Activated T-helper 1 cell treated with Interleukin-2 at 50 U/mL for 16 hours (primary cell): ENCODE measurements around the gene ARFIP1.
"Not testable (repeated sequence)": the region's sequence is repeated elsewhere in the genome, so short reads cannot be mapped to it uniquely, and the experiment has no call there.

Source experiments
- DNase-seq: peaks from one replicate; pipeline ENCODE4 v3.0.0-alpha.2; 2020; ENCODE audit warnings: low read depth

The ARFIP1 gene

GRCh38 chr4:152785639-152786615 lies 6.2 kb downstream of the ARFIP1 start:
- DNase-seq, result no peak

- no peak for DNase-seq
Observed at GRCh38 chr4:152786627-152787026, 6.9 kb downstream of the ARFIP1 start.

- no peak for DNase-seq
Observed at GRCh38 chr4:152795891-152796290, 16.1 kb downstream of the ARFIP1 start.

GRCh38 chr4:152803541-152803940 lies 23.8 kb downstream of the ARFIP1 start:
- no peak for DNase-seq

- DNase-seq, result no peak
Observed at GRCh38 chr4:152805071-152805650, 25.4 kb downstream of the ARFIP1 start.

GRCh38 chr4:152805818-152806217 lies 26.1 kb downstream of the ARFIP1 start:
- DNase-seq, result no peak

GRCh38 chr4:152806501-152807125 lies 26.9 kb downstream of the ARFIP1 start:
- DNase-seq, result no peak

- no peak for DNase-seq
Observed at GRCh38 chr4:152807294-152807829, 27.6 kb downstream of the ARFIP1 start.

- DNase-seq, result no peak
Observed at GRCh38 chr4:152808670-152809069, 28.9 kb downstream of the ARFIP1 start.

- no peak for DNase-seq
Observed at GRCh38 chr4:152810715-152811287, 31.0 kb downstream of the ARFIP1 start.

- no peak for DNase-seq
Observed at GRCh38 chr4:152815078-152815477, 35.3 kb downstream of the ARFIP1 start.

GRCh38 chr4:152817331-152817730 lies 37.6 kb downstream of the ARFIP1 start:
- DNase-seq, result no peak

- no peak for DNase-seq
Observed at GRCh38 chr4:152819026-152819645, 39.4 kb downstream of the ARFIP1 start.

GRCh38 chr4:152820073-152820472 lies 40.3 kb downstream of the ARFIP1 start:
- DNase-seq, result no peak

GRCh38 chr4:152822323-152822722 lies 42.6 kb downstream of the ARFIP1 start:
- DNase-seq, result no peak

GRCh38 chr4:152824561-152824960 lies 44.8 kb downstream of the ARFIP1 start:
- DNase-seq, result no peak

GRCh38 chr4:152825336-152825735 lies 45.6 kb downstream of the ARFIP1 start:
- no peak for DNase-seq

- no peak for DNase-seq
Observed at GRCh38 chr4:152828122-152828521, 48.4 kb downstream of the ARFIP1 start.

- DNase-seq, result no peak
Observed at GRCh38 chr4:152831416-152831815, 51.7 kb downstream of the ARFIP1 start.

GRCh38 chr4:152836936-152837335 lies 57.2 kb downstream of the ARFIP1 start:
- DNase-seq, result no peak

- DNase-seq, result not testable (repeated sequence)
Observed at GRCh38 chr4:152839729-152840128, 60.0 kb downstream of the ARFIP1 start.
